ENCODE results near the gene IPP.
"Not testable (repeated sequence)": the region's sequence is repeated elsewhere in the genome, so short reads cannot be mapped to it uniquely, and the experiment has no call there.

IPP gene

DNA sequence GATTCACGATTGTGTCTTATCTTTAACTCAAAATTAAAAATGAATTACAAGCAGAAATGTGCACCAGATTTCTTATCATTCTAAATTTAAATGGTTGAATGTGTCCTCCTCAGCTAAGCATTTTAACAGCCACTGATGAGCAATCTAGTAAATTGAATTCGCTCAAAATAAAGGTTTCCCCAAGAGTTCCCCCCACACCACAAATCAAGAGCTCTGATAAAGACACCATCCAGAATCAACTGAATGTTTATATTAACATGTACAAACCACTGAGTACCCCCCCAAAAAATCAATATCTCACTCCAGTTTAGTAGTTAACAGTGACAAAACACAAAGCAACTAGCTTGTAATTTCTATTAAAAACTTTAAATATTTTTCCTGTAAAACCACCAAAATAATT is 66.1 kb downstream of the IPP start:
- DNase-seq: no peak

DNA sequence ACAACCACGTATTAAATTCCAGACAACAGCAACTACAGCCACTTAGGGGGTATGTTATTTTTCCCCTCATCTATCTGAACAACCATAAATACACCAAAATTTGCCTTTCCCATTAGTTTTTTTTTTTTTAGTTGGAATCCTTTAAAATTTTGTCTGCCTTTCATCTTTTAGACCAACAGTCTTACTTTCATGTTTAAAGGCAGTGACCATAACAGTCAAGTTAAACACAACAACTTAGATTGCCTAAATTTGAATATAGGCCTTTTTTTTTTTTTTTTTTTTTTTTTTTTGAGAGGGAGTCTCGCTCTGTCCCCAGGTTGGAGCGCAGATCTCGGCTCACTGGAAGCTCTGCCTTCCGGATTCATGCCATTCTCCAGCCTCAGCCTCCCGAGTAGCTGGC is 67.5 kb downstream of the IPP start:
- no peak for DNase-seq

DNA sequence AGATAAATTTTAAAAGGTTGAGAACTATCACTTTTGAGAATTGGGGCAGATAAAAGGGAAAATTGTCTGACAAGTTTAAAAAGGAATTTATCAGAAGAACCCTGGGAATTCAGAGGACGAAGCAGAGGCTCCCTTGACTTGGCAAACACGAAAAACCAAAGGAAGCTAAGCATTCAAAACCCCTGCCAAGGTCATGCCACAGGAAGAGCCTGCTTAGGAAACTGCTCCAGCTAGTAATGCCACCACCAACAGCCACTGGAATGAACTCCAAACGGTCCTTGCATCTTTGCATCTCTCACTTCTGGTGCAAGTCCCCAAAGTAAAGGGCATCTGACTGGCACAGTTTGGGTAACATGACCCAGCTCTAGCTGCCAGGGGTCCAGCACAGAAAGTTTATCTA is 71.3 kb downstream of the IPP start:
- DNase-seq: no peak

DNA sequence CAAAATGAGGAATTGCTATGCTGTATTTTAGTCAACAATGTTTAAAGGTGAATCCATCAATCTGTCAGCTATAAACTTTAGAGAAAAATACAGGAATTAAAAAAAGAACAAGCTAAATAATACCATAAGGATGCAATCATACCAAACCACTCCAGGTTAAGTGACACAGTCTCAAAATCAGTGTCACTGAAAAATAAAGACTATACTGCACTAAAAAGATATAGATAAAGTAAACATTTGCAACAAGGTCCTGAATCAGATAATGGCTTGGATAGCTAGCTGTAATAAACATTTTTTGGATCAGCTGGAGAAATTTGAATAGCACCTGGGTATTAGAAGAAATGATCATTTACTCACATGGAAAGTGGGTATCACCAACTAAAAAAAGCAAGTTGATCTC is 72.0 kb downstream of the IPP start:
- no peak for DNase-seq

DNA sequence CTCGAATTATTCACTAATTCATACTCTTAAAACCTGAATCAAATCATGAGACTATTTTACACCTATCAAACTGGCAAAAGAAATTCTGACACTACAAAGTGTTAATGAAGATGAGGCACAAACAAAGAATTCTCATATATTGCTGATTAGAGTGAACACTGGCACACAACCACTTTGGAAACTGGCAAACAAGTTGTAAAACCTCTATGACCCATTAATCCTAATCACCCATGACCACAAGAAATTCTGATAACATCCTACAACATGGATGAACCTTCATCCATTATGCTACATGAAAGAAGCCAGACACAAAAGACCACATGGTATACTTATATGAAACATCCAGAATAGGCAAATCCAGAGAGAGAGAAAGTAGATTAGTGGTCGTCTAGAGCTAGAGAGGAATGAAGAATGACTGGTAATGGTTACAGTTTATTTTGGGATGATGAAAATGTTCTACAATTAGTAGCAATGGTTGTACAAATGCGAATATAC is 72.7 kb downstream of the IPP start:
- DNase-seq: no peak

DNA sequence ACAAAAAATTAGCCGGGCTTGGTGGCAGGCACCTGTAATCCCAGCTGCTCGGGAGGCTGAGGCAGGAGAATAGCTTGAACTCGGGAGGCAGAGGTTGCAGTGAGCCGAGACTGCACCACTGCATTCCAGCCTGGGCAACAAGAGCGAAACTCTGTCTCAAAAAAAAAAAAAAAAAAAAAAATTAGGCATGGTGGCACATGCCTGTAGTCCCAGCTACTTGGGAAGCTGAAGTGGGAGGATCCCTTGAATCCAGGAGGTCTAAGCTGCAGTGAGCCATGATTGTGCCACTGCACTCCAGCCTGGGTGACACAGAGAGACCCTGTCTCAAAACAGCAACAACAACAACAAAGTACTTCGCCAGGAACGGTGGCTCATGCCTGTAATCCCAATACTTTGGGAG is 73.9 kb downstream of the IPP start:
- not testable (repeated sequence) for DNase-seq

DNA sequence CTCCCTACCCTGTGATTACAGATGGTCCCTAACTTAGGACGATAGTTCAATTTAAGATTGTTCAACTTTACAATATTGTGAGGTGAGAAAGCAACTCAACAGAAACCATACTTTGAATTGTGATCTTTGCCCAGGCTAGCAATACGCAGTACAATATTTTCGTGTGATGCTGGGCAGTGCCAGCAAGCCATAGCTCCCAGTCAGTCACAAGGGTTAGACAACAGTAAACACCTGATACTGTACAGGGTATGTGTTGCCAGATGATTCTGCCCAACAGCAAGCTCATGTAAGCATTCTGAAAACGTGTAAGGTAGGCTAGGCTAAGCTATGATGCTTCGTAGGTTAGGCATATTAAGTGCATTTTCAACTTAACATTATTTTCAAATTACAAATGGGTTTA is 76.0 kb downstream of the IPP start:
- no peak for DNase-seq

DNA sequence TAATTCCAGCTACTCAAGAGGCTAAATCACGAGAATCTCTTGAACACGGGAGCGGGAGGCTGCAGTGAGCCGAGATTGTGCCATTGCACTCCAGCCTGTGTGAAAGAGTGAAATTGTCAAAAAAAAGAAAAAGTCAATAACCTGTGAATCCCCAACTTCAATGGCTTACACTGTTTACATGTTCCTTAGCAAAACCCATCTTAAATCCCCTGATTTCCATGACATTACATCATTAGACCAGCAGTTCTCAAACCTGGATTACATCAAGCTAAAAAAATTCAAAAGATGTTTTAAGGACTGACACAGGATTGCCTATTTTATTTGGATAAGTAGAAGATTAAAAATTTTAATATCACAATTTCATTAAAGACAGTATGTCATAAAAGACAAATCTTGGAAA is 76.5 kb downstream of the IPP start:
- no peak for DNase-seq

DNA sequence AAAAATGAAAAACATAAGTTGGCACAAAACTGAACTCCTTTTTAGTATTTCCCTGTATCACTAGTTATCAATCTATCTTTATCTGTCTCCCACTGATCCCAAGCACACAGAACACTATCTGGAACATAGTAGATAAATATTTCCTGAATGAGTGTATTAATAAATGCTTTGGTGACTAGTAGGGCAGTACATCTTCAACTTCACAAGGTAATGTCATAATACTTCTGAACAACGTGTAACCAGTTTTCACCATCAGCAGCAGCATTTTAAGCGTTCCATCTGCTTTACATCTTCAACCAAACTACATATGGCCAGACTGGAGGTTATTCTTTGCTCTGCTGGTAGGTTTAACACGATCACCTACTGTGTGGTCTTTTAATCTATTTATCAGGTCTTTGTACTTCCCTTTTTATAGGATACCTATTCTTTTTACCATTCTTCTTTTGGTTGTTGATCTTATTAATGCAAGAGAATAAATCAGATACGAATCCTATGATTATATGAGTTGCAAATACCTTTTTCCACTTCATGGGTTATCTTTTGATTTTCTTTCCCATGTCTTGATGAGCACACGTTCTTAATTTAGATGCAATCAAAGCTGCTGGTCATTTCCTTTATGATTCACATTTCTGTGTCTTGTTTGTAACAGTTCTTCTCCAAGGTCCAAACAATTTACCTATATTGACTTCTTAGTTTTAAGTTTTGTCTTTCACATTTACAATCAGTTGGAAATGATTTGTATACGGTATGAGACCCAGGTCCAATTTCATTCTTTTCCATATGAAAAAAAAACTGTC is 80.4 kb downstream of the IPP start:
- DNase-seq: no peak

DNA sequence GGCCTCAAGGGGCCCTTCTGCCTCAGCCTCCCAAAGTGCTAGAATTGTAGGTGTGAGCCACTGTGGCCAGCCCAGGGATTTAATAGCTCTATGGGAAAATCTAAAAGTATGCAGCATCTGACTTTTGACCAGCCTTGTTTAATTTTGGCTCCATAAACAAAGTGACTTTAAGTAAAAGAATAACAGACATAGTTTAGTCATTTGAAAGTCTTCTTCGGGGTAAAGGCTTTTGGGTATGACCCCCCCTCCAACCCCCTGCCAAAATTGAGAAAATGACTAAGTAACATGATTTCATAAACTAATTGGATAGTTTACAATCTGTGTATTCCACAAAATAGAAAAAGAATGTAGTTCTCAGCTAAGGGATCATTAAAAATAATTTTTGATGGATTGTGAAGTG is 81.1 kb downstream of the IPP start:
- DNase-seq: no peak

DNA sequence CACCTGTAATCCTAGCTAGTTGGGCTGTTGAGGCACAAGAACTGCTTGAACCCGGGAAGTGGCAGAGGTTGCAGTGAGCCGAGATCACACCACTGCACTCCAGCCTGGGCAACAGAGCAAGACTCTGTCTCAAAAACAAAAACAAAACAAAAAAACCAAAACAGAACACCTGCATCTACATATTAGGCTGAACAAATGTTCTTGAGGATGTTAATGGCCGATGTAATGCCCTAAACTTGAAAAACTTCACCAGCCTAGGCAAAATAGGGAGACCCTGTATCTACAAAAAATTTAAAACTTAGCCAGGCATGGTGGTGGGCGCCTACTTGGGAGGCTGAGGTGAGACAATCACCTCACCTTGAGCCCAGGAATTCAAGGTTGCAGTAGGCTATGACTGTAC is 81.9 kb downstream of the IPP start:
- DNase-seq: no peak

DNA sequence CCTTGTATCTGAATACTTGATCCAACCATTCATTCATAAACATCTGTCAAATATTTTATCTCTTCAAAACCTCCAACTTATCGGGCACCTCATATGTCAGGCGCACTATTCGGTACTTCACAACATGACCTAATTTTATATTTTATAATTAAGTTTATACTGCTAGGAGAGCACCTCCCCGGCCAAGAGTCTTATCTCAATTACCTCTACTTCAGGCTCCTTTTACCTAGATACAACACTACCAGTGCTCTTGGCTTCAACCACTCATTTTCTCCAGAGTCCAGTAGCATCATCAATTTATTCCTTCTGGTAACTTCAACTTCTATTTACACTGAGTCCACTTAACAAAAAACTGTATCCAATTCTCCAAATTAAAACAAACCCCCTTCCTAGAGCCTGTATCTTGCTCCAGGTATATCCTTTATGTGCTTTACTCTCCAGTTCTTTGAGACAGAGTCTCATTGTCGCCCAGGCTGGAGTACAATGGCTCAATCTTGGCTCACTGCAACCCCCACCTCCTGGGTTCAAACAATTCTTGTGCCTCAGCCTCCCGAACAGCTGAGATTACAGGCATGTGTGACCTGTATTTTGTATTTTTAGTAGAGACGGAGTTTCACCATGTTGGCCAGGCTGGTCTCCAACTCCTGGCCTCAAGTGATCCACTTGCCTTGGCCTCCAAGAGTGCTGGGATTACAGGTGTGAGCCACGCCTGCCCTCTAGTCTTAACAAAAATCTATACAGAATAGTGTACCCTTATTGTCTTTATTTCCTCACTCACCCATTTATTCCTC is 82.9 kb downstream of the IPP start:
- no peak for DNase-seq

DNA sequence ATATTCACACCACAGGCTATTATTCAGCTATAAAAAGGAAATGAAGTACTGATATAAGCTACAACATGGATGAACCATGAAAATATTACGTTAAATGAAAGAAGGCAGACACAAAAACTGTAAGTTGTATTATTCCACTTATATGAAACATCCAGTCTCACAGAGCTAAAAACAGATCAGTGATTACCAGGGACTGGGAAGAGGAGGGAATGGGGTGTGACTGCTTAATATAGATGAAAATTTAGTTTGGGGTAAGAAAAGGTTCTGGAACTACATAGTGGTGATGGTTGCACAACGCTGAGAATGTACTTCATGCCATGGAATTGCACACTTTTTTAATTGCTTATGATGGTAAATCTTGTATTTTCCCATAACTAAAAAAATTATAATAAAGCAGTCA is 83.6 kb downstream of the IPP start:
- DNase-seq: no peak

DNA sequence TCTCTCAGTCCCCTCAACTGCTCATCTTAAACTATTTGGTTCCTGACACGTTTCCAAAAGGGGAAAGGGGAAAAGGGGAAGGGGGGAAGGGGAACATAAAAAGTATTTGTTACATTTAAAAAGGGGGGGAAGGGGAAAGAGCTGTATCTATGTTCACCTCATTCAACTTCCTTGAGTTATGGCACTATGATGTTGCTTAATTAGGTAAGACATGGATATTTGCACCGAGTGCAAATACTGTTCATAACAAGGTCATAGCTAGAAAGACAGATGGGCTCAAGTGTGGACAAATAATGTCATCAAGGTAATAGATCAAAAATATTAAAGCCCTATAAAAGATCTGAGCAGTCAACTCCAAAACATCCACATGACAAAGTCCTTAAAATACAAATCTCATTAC is 90.1 kb downstream of the IPP start:
- DNase-seq: no peak

DNA sequence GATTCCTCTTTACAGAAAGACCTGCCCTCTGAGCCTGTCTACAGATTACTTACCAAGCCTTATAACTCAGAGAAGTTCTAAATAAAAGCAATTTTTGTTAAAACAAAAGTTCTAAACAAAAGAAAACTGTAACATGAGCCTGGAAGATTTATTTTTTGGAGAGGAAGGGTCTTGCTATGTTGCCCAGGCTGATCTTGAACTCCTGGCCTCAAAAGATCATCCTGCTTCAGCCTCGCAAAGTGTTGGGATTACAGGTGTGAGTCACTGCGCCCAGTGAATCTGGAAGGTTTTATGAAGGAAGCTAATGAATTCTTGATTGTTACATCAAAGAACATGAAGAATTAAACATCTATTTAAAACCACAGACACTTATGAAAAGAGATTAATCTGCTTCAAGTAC is 91.2 kb downstream of the IPP start:
- no peak for DNase-seq

DNA sequence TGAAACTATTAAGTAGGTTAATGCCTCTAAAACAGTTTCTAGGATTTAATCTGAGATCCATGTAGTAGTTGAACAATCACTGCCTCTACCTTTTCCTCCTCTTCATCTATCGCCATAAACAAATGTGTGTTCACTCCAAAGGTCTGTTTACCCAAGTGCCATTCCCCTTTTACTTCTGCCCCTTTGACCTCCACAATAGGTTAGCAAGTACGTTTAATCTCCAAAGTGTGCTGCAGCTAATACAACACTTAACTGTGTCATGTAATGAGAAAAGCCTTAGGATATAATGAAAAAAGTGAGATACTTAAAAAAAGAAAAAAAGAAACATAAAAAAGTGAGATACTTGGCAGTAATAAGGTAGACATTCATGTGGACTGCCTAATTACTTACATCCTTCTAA is 92.3 kb downstream of the IPP start:
- no peak for DNase-seq

DNA sequence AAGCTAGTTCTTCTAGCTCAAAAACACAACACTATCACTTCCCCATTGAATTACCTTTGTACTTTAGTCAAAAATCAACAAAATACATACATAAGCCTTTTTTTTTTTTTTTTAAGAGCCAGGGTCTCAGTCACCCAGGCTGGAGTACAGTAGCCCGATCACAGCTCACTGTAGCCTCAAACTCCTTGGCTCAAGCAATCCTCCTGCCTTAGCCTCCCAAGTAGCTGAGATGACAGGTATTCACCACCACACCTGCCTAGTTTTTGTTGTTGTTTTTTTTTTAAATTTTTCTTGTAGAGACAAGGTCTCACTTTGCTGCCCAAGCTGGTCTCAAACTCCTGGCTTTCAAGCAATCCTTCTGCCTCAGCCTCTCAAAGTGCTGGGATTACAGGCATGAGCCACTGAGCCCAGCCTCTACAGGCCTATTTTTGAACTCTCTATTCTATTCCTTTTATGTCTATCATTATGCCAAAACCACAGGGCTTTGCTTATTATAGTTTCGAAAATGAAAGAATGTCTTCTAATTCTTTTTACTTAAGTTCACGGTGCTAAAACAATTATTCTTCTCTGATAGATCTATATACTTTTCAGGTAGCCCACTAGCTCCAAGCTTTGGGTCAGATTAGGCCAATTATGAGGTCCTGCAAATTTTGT is 93.8 kb downstream of the IPP start:
- no peak for DNase-seq

DNA sequence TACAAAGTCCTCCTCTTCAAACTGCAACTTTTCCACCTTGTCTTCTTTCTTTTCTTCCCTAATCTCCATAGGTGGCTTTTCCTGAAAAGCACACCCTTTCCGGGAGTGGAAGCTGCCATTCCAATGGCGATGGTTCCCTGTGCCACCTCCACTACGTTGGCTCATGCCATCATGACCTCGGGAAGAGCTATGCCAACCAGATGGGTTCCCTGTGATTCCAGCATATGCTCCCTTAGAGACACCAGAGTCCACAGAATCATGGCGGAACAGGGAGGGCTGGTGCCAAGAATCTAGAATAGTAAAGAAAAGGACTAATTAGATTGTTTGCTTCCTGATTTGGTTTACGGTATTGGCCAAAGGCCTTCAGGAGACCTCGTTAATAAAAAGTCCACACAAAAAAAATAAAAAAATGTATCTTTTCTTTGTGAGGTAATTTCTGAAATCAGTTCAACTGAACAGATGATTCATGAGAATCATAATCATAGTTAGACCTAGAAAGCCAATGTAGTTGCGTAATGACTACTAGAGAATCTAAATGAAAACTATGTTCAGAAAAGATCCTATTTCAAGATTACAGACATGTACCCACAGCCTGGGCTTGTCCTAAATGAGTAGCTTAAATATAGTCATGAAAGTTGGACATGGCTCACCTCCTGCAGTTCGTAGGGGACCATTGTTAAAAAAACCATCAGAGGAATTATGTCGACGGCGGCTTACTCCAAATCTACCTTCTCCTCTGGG is 95.7 kb downstream of the IPP start:
- DNase-seq: no peak

All from suppressor macrophage (primary cell).